ENCODE measurements around the gene KRT82. TPM values are rescaled to one million over a fixed set of nuclear protein-coding genes. Genes with fewer than 3 reads are reported as not detected.

Gene KRT82
- total and polyA plus RNA-seq, 2 of the 8 experiments (the other 6 are each of a cell fraction or from before 2014, with no cell fraction given) = not detected

GRCh38 chr12:52362118-52362726 is 43.9 kb downstream of the KRT82 start:
- H3K9me3 ChIP-seq (ENCODE audit: insufficient read depth in 2 of 2, low read depth in 1 of 2, low read length in 1 of 2) = no peaks in the 10 kb centered on the region
- DNase-seq (ENCODE audit: low read depth in 1 of 2, low spot score in 2 of 2) (peak in 1 of 2 experiments; percentile 60), FAIRE-seq (no peak)
- H3K27me3 ChIP-seq (replicated peaks in 1 of 4; ENCODE audit: control insufficient read depth in 3 of 4, extremely low read depth in 1 of 4, insufficient read depth in 3 of 4, low read length in 3 of 4) = no peaks in the 10 kb centered on the region
- no peak overlapping the region for H3K4me2 ChIP-seq (ENCODE audit: insufficient read depth in 1 of 2, low read depth in 2 of 2, low read length in 2 of 2)
- no peak overlapping the region for H3K4ac ChIP-seq (replicated peaks; ENCODE audit: insufficient read length, low read depth, low read length)
- no peak for TF ChIP-seq KDM5A (IDR thresholded peaks at IDR 0.05; ENCODE audit: low read length)
- TF ChIP-seq, protein P1, sequence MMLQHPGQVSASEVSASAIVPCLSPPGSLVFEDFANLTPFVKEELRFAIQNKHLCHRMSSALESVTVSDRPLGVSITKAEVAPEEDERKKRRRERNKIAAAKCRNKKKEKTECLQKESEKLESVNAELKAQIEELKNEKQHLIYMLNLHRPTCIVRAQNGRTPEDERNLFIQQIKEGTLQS (IDR thresholded peaks at IDR 0.05; ENCODE audit: insufficient read depth, low read depth, low read length) = no peak
- peak; percentile 23 to 36; a peak in 2 of 4 replicates for TF ChIP-seq RAD21 (IDR thresholded peaks at IDR 0.05 in 1 of 2, conservative IDR thresholded peaks at IDR 0.05 in 1 of 2; ENCODE audit: low read depth in 2 of 2, low read length in 2 of 2)
- TF ChIP-seq YY1 (IDR thresholded peaks at IDR 0.05; ENCODE audit: low read depth, low read length) = no peak
- TF ChIP-seq TCF12 (IDR thresholded peaks at IDR 0.05; ENCODE audit: low read depth, low read length) = no peak
- TF ChIP-seq SIX5 (IDR thresholded peaks at IDR 0.05; ENCODE audit: low read depth, low read length) = no peak
- no peak for TF ChIP-seq CREB1 (IDR thresholded peaks at IDR 0.05)
- peak; percentile 52 to 65 (median 57) for TF ChIP-seq CTCF (IDR thresholded peaks at IDR 0.05; ENCODE audit: control extremely low read depth in 1 of 3, insufficient read depth in 1 of 3, low read depth in 1 of 3, low read length in 3 of 3)
- no peak for TF ChIP-seq KDM4A (IDR thresholded peaks at IDR 0.05; ENCODE audit: low read depth, low read length, severe bottlenecking)
- TF ChIP-seq SUZ12 (IDR thresholded peaks at IDR 0.05; ENCODE audit: low read length) = no peak
- no peak overlapping the region for H2BK5ac ChIP-seq (ENCODE audit: low read depth, low read length)
- H3K79me1 ChIP-seq (ENCODE audit: low read depth, low read length) = no peaks in the 10 kb centered on the region
- H2AFZ ChIP-seq (ENCODE audit: low read length) = no peak overlapping the region
- H4K20me1 ChIP-seq (replicated peaks in 1 of 2; ENCODE audit: control insufficient read depth in 1 of 2, insufficient read depth in 2 of 2, low read length in 2 of 2) = peaks cover 0 to 2% of the 10 kb centered on the region in 2 experiments
- H3K4me3 ChIP-seq (ENCODE audit: extremely low read depth in 1 of 4, insufficient read depth in 2 of 4, low read depth in 3 of 4, low read length in 4 of 4) = no peak overlapping the region
- H4K5ac ChIP-seq (ENCODE audit: insufficient read length, low read depth, low read length) = no peak overlapping the region
- H3K79me2 ChIP-seq (ENCODE audit: control insufficient read depth in 1 of 2, insufficient read depth in 2 of 2, low read length in 2 of 2) = no peaks in the 10 kb centered on the region
- no peak overlapping the region for H2BK15ac ChIP-seq (ENCODE audit: low read length)
- no peak overlapping the region for H3K23ac ChIP-seq (ENCODE audit: insufficient read length)
- no peak overlapping the region for H3K14ac ChIP-seq (ENCODE audit: insufficient read length)
- H2AK5ac ChIP-seq (ENCODE audit: low read depth, low read length) = no peak overlapping the region
- H4K91ac ChIP-seq (replicated peaks; ENCODE audit: insufficient read length, low read length) = no peak overlapping the region
- no peak overlapping the region for H2BK20ac ChIP-seq (ENCODE audit: low read length)
- H3K56ac ChIP-seq (replicated peaks; ENCODE audit: insufficient read length, low read depth, low read length) = no peak overlapping the region
- H3K4me1 ChIP-seq (replicated peaks in 1 of 4; ENCODE audit: control insufficient read depth in 3 of 4, insufficient read depth in 4 of 4, low read length in 3 of 4) = no peaks in the 10 kb centered on the region
- H3K27ac ChIP-seq (ENCODE audit: low read depth, low read length) = no peak overlapping the region
- CTCF ChIA-PET (ENCODE audit: partially characterized antibody) = interaction anchor here (0.6 to 6.7 kb wide), 48 partner anchors 10 to 546 kb away, joined by 3 to 88 read pairs (median 4); partner anchors contain the start of genes KRT5, KRT80 and KRT84
- H3K36me3 ChIP-seq (ENCODE audit: control insufficient read depth in 2 of 4, insufficient read depth in 4 of 4, low read length in 3 of 4) = no peaks in the 10 kb centered on the region
- no peaks in the 10 kb centered on the region for H3K23me2 ChIP-seq (ENCODE audit: low read depth, low read length)
- no peak overlapping the region for H3K9ac ChIP-seq (replicated peaks in 1 of 4; ENCODE audit: extremely low read depth in 1 of 4, low read depth in 3 of 4, low read length in 3 of 4)
- POLR2A ChIA-PET (ENCODE audit: partially characterized antibody) = no interaction called here
- H4K8ac ChIP-seq (ENCODE audit: extremely low read depth, insufficient read depth, low read length) = no peak overlapping the region
- no peak overlapping the region for H3K18ac ChIP-seq (ENCODE audit: extremely low read depth, low read length)
- WGBS, 2 experiments (ENCODE audit: extremely low coverage in 1 of 2, insufficient coverage in 1 of 2, insufficient read length in 1 of 2, insufficient replicate concordance in 2 of 2, low coverage in 1 of 2, low lambda C conversion rate in 2 of 2, missing lambda C conversion rate in 1 of 2) = 78% methylated on average over 11 of the region's 11 CpGs; no CpG with 5 or more reads in 1 of the 2 experiments
- H2BK12ac ChIP-seq (ENCODE audit: low read depth, low read length) = no peak overlapping the region
- no peak overlapping the region for H2BK120ac ChIP-seq (replicated peaks; ENCODE audit: low read depth, low read length)
